NOMO-1 treated with dmso at 0.1 percent for 144 hours (cell line): Measurements from ENCODE around the gene UGT1A6.

ENCODE experiments used
- DNase-seq: peaks from one replicate; lab custom pipeline; 2025; ENCODE audit not compliant: unreplicated experiment; lab: John Stamatoyannopoulos, UW

The UGT1A6 gene

DNA sequence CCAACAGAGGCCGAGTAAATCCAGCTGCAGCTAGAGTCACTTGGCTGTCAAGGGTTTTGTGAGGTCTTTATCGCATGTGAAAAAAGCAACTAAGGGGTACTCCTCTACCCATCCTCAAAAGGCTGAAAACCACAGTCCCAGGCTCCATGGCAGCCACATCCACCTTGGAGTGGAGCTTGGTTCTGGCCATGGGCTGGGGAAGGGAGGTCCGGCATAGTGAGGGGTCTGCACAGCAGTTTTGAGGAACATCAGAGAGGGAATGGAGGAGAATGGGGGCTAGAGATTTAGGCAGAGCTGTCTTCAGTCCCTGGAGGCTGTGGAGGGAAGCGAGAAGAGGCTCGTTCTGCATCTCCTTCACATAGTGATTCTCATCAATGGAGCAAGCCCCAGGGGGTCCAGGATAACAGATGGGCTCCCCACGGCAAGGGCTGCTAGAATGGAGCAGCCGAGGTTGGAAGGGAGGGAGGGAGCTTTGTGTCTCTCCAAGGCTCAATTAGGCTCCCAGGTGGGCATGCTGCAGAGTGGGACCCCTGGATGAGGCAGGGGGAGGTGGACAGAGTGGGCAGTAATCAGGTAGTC, 106.5 kb downstream of the UGT1A6 start:
- DNase-seq: no peak

DNA sequence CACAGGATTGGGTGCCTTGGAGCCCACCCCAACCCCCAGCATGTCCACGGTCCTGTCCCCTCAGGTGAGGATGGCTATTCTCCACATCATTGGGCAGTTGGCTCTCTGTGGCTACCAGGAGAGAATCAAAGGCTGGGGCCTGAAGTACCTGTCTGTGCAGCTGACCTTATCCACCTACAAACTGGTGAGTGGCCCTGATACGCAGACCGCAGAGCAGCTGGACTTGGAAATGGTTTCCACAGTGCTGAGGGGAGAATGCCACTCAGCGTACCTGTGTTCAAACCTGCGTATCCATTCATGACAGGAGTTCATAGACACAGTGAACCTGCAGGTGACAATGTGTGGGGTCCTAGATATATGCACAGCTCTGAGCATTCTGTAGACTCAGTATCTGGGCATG, 107.0 kb downstream of the UGT1A6 start:
- no peak for DNase-seq

DNA sequence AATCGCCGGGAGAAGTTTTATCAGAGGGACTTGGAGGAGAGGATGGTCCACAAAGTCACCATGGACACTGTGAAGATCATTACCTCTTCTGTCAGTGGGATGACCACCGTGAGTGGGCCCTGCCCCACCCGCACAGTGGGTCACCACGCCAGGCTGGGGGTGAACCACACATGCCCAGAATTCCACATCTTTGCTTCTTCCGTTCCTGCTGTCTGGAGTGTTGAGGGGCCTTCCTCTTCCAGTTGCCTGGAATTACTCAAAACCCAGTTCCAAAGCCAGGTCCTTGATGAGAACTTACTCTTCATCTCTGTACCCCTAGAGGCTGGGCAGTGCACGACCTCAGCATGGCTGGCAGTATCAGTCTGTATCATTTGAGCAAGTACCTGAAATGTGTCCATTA, 107.5 kb downstream of the UGT1A6 start:
- DNase-seq: no peak

DNA sequence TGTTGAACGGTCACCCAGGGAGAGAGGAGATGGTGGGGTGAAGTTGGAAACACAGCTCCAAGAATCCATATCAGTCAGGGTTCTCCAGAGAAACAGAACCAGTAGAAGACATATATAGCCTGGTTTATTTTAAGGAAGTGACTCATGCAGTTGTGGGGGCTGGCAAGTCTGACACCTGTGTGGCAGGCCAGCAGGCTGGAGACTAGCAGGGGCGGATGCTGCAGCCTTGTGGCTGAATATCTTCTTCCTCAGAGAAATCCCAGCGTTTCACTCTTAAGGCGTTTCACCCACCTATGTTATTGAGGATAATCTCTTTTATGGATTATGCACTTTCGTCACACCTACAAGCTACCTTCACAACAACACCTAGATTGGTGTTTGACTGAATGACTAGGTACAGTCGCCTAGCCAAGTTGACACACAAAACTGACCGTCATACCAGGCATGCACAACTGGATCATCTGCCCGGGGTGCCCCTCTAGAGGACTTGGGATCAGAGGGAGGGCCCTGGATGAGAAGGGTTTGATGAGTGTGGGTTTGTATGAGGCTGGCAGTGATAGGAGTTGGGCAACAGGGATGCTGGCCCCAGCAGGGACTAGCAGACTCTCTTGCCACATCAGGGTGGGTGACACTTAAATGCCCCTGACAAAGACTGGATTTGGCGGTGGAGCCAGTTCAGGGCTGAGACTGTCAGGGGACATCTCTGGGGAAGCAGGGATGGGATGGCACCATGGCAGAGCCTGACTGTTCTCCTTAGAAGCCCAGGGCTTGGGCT, 108.9 kb downstream of the UGT1A6 start:
- no peak for DNase-seq

DNA sequence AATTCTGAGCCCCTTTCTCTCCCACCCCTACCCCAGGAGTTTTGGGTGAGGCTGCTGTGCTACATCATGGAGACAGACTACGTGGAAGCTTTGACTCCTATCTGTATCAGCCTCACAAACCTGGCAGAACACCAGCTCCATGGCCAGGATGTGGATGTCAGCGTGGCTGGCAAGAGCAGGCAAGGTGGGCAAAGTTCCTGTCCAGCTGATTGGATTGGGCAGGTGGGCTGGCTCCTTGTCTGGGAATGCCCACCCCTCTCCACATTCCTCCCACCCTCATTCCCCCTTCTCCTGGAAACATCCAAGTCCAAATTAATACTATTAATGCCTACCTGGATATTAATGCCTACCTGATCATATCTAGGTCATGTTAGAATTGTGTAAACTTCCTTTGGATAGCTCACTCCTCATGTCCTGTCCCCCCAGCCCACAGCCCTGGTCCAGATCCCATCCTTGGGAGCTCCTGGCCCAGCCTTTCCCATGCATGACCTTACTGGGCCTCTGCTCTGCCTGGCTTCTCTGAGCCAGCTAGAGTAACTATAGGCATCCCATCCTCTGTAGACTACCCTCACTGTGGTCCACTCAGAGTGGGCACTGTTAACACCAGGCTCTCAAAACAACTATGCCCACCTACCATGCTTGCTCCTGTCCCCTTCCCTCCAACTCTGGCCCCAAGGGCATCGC, 109.6 kb downstream of the UGT1A6 start:
- DNase-seq: no peak

DNA sequence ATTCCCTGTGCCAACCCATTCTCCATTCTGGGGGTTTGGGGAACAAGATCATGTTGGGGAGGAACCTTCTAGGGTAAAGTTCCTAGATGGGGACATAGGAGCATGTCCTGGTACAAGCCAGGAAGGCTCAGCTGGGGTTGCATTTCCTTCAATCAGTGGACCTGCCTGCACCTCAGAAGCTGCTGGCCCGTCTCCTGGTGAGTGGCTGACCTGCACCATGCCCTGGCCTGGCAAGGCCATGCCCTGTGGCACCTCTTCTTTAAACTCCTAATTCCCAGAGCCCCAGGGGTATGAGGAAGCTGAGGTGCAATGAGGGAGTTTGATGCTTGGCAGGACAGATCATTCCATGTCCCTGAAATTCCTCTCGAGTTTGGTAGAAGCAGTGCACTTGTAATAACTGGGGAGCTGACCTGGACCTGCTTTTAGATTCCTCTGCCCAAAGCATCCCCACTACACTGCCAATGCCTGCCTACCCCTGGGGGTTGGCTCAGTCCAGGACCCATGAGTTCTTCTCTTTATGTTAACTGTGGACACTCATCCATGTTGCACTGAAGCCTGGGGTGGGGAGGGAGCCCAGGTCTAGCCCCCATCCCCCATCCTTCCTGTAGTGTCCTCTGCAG, 110.7 kb downstream of the UGT1A6 start:
- no peak for DNase-seq

DNA sequence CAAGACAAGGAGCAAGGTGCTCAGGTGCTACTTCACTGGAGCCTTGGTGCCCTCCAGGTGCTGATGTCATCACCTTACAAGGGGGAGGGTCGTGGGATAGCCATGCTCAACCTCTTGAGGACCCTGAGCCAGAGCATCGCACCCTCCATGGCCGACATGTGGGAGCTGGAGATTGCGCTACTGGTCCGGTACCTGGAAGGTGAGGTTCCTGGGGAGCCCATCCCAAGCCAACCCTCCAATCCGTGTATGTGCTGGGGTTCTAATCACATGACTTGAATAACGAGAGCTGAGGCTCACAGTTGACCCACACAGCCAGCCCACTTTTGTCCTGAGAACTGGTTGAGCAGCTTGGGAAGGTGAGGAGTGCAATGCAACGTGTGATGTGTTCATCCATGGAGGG, 111.3 kb downstream of the UGT1A6 start:
- no peak for DNase-seq

DNA sequence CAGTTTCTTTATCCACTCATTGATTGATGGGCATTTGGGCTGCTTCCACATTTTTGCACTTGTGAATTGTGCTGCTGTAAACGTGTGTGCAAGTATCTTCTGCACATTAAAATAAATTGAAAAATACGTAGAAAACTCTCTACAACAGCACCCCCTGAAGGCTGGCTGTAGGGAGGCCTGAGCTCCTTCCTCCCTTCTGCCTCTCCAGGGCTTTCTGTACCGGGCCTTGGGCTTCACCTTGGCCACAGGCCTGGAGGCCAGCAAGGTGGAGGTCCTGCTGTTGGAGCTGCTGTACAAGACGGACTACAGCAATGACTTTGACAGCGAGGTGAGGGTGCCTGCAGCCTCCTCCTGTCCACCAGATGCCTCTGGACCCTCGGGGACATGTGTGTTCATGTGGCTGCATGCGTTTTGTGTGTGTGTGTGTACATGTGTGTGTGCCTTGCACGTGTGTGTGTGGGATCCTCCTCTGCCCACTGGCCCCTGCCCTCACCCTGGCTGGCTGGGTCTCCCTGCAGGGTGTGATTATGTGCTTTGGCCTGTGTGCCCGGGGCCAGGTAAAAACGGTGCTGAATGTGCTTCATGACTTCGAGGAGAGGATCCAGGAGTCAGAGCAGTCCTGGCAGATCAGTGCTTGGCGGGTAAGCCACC, 114.7 kb downstream of the UGT1A6 start:
- DNase-seq: no peak

DNA sequence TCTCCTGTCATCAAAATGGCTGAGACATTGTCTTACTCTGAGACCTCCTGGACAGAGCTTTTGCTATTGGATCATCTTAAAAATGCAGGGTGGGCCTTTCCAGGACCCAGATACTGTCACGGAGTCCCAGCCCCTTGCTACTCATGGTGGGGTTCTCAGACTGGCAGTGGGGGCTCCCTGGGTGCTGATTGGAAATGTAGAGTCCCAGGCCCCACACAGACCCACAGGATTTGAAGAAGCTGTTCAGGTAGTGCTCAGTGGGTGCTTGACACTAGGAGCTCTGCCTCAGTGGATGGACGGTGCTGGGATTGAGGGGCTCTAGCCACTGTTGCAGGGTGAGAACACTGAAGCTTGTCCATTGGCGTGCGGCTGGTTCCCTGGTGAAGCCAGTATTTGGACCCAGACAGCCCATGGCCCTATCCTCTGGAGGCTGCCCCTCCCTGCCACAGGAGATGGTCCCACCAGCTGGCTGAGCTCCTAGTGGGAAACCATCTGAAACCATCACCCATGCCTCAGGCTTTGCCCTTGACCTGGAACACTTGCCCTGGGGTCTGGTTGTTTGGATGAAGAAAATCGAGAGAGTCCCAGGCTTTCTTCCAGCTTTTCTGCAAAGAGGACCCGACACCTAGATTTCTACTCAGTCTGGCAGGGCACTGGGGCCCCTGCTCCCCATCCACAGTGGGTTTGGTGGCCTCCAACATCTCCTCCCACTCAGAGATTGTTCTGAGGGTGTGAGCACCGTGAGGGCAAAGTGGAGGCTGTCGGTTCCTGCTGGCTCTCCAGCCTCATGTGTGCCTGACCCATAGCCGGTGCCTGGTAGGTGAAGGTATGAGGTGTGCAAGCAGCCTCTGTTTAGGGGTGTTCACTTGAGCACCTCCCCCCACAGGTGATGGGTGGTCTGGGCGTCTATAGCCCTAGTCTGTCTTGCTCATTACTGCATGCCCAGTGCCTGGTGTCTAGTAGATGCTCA, 115.6 kb downstream of the UGT1A6 start:
- no peak for DNase-seq

DNA sequence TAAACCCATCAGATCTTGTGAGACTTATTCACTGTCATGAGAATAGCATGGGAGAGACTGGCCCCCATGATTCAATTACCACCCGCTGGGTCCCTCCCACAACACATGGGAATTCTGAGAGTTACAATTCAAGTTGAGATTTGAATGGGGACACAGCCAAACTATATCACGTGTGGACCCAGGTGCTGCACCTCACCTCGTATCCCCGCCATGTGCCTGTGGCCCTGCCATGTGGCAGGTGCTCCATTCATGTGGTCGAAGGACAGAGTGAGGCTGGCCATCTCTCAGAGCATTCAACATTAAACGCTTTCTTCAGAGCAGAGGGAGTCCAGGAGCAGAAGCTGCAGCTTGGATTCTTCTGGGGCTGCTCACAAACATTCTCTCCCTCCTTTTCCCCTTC, 117.7 kb downstream of the UGT1A6 start:
- no peak for DNase-seq

DNA sequence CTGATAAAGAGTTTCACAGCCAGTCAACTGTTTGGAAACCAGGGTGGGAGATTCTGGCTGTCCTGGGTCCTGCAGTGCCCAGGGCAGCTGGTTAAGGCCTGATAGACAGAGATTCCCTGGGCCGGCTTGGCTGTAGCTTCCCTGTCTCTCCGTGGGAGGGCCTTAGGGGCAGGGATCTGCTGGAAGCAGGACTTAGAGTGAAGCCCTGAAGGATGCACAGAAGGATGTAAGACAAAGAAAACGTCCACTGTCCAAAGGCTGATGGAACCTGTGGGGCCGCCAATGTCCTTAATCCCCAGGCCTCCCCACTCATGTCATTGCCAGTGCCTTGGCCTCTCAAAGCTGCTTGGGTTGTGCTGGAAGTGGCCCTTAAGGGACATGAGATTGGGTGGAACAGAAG, 118.4 kb downstream of the UGT1A6 start:
- no peak for DNase-seq

DNA sequence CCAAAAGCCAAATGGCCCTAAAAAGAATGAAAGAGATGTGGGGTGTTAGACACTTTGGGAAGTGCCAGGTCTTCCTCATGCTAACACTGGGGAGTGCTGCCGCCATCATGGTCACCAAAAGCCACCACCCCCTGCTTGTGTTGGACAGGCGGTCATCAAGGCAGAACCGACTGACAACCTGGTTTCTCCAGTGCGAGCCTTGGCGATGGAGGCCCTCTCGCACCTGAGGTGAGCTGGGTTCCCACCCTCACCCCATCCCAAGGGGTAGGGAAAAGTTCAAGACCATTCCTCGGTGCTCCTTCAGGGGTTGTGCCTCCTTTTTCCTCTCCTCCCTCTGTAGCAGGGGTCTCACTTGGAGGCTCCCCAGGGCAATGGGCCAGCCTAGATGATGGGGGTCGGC, 119.0 kb downstream of the UGT1A6 start:
- no peak for DNase-seq

DNA sequence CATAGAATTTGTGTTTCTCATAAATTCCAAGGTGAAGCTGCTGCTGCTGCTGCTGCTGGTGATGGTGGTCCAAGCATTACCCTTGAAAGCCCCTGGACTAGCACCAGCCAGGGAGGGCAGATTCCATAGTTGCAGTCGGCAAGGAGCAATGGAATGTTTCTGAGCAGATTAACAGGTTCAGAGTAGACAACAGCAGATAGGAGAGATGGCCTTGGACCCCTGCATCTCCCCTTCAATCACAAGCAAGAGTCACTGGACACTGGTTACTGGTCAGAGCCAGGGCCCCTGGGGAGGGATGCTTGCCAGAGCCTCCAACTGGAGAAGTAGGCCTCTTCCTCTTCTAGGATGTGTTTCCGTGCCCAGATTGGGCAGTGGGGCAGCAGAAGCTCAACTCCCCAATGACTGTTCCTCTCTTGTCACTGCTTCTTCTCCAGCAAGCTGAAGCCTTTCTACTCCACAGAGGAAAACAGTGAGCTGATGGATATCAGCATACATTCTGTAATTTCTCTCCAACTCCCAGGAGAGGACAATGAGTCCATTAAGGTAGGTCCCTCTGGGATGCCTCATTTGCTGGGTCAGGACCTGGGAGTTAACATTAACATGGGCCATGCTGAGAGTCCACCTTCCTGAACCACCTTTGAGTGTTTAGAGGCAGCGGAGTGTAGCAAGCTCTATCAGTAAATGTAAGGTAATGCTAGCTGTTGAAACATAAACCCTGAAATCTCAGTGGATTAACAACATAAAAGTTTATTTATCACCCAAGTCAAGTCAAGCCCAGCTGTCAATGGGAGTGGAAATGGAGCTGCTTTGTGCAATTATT, 120.8 kb downstream of the UGT1A6 start:
- no peak for DNase-seq

DNA sequence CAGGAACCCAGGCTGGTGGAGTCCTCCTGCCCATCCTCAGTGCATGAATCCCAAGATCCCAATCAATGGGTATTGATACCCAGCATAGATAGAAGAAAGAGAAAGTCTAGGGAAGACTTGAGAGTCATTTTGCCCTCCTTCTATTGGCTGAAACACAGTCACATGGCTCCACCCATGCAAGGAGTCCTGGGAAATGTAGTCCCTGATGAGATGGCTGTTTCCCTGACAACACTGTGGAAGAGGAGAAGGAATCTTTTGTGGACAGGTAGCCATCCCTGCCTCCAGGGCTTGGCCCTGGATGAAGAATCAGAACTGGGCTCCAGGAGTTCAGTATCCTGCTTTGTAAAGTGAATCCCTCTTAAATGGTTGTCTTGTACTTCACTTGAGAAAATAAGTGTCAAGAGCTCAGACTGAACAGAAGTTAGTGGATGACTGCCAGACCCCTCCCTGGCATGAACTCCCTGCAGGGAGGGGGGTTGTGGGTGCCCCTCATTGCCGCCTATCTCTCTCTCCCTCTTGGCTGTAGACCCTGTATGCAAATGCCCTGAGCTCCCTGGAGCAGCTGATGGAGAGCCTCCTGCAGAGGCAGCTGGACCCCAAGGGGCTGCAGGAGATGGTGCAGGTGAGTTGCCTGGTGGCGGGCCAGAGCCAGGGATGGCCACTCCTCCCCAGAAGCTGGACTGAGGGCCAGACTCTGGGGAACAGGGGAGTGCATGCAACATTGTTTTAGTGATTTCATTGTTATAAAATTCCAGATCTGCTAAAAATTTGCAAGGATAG, 121.6 kb downstream of the UGT1A6 start:
- DNase-seq: no peak

DNA sequence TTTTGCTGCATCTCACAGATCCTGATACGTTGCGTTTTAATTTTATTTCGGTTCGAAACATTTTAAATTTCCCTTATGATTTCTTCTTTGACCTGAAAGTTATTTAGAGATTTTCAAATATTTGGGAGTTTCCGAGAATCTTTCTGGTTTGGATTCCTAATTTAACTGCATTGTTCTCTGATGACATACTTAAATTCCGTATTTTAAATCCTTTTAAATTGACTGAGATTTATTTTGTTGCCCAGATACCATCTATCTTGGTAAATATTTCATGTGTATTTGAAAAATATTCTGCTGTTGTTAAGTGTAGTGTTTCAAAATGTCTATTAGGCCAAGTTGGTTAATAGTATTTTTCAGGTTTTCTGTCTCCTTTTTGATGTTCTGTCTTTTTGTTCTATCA, 123.2 kb downstream of the UGT1A6 start:
- DNase-seq: no peak

DNA sequence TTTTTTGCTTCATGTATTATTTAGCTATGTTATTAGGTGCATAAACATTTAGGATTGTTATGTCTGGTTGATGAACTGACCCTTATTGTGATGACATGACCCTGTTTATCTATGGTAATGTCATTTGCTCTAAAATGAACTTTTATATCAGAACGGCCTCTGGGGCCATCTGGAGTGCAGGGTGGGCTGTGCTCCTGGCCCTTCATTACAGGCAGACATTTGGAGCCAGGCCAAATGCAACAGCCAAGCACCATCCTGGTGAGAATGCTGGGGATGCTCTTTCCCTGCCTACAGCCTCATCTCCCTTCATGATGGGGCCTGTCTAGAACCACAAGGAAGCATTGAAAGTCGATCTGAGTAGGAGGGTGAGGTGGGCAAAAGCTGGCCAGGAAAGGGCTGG, 123.6 kb downstream of the UGT1A6 start:
- DNase-seq: no peak

DNA sequence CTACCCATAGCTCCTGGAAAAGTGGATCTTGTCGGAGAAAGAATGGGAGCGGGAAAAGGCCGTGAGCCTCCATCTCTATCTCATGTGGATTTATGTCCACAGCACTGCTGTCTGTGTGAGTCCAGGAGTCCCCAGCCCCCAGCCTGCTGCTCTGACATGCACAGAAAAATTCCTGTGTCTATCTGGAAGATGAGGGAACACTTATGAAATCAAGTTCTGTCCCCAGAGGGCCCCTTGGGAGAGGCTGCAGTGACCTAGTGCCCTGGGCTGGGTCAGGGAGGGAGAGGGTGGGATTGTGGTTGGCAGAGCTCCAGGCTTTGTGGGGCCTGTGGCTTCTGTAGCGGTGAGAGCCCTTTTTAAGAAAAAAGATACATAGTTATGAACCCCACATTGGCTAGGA, 124.1 kb downstream of the UGT1A6 start:
- no peak for DNase-seq

DNA sequence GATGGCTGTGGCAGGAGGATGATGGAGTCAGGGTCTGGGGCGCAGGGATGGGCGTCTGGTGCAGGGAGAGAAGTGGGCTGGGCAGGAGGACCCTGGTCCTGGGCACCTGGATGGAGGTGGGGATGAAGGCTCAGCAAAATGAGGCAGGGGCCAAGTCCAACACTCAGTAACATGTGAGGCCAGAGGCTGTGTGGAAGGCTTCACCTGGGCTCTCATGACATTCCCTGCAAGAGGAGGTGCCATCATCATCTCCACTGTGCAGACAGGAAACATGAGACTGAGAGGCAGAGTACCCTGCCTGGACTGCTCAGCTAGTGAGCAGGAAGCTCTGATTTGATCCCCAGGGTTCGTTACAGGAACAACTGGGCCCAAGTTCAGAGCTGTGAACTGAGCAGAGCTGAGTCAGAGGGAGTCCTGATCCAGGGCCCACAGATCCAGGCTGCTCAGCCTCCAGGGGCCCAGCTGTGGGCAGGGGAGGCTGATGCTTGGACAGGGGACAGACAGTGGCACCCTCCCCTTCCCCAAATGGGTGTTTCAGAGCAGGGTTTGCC, 124.7 kb downstream of the UGT1A6 start:
- no peak for DNase-seq
